SJCRH30 (cell line): ENCODE measurements around the gene SPAG5. TPM values are rescaled to one million over a fixed set of nuclear protein-coding genes. Genes with fewer than 3 reads are reported as not detected.
"Not testable (repeated sequence)": the region's sequence is repeated elsewhere in the genome, so short reads cannot be mapped to it uniquely, and the experiment has no call there.

Source experiments
- DNase-seq, 2 experiments: peaks; one replicate each; pipeline ENCODE4 v3.0.0-alpha.2; 2015 to 2020
- H3K27ac ChIP-seq: fragments of 250-450 bp; sonication (Bioruptor Pico); 2 replicates; pipeline ENCODE4 v1.5.1; 2020; ENCODE audit warnings: mild to moderate bottlenecking, moderate library complexity
- H3K27me3 ChIP-seq: fragments of 250-450 bp; sonication (Bioruptor Pico); 2 replicates; pipeline ENCODE4 v1.5.1; 2020; ENCODE audit warnings: mild to moderate bottlenecking, moderate library complexity
- H3K36me3 ChIP-seq: fragments of 250-450 bp; sonication (Bioruptor Pico); 2 replicates; pipeline ENCODE4 v1.5.1; 2020; ENCODE audit warnings: mild to moderate bottlenecking, moderate library complexity
- H3K4me1 ChIP-seq: fragments of 250-450 bp; sonication (Bioruptor Pico); 2 replicates; pipeline ENCODE4 v1.5.1; 2020; ENCODE audit warnings: mild to moderate bottlenecking, moderate library complexity
- H3K4me3 ChIP-seq: fragments of 250-450 bp; sonication (Bioruptor Pico); 2 replicates; pipeline ENCODE4 v1.5.1; 2020; ENCODE audit warnings: mild to moderate bottlenecking, moderate library complexity
- H3K9me3 ChIP-seq: fragments of 250-450 bp; sonication (Bioruptor Pico); replicated peaks from 2 replicates; pipeline ENCODE4 v1.5.1; 2020; ENCODE audit warnings: mild to moderate bottlenecking, moderate library complexity
- total RNA-seq: library from RNA; depleted of rRNA; stranded (reverse); fragments of >200 nt; shearing (Covaris generic); gene quantifications from 2 replicates; pipeline ENCODE4 v1.2.3, GENCODE V29; 2014

SPAG5 gene
- total RNA-seq, 1 experiment from 2014 or later: 147 TPM

DNA sequence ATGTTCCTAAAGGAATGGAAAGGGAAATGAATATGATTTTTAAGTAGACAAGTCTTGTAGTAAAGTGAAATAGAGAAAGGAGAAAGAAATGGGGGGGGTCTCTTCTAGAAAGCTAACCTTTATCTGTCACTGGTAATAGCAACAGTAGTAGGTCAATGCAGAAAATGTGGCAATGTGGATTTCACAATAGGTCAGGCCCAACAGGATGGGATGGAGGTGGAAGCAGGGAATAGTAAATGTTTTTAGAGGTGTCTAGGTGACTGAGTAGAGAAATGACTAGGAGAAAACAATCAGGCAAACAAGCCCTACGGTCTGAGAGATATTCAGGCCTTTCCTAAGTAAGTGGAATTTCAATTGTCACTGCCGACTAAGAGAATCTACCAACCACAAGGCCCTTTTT lies 21.2 kb upstream of the SPAG5 start:
- Histone ChIP-seq H3K4me3 (no peak overlapping the region), H3K36me3 (peaks cover 95% of the 10 kb centered on the region), H3K27ac (no peak overlapping the region), H3K9me3 (no peaks in the 10 kb centered on the region), H3K4me1 (no peaks in the 10 kb centered on the region), H3K27me3 (no peaks in the 10 kb centered on the region)
- DNase-seq: no peak

DNA sequence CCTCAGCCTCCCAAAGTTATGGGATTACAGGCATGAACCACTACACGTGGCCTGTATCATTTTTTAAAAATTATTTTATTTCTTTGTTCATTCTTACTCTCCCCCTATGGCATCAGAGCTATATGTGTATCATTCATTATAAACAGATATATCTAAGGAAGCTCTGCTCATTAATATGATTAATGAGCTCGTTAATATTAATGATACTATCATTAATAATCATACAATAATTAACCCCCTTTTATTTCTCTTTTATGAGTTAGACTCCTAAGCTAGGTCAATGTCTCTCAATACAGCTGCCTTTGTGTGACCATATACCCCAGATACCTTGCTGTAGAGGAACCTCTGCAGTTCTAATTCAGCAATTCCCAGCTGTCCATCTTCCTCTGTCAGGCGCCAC lies 19.6 kb upstream of the SPAG5 start:
- Histone ChIP-seq H3K4me1 (no peaks in the 10 kb centered on the region), H3K27ac (no peak overlapping the region), H3K36me3 (peaks cover 90% of the 10 kb centered on the region), H3K27me3 (no peaks in the 10 kb centered on the region), H3K4me3 (no peak overlapping the region), H3K9me3 (no peaks in the 10 kb centered on the region)
- DNase-seq: no peak

DNA sequence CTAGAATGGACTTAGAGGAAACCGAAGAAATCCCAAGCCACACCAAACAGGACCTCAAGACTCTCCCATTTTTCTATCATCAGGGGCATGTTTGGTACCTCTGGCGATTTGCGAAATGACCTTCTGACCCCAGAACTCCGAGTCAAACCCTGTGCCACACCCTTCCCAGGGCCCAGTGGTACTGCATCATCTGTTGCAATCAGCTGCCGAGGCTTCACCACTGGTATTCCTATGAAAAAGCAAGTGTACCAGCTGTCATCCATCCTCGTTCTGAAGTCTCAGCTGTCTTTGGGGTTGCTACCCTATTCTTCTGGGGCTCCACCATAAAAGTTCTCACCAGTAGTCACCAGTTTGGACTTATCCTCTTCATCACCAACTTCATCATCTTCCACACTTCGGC lies 17.5 kb upstream of the SPAG5 start:
- no peaks in the 10 kb centered on the region for H3K4me1 ChIP-seq
- H3K36me3 ChIP-seq: peaks cover 80% of the 10 kb centered on the region
- H3K4me3 ChIP-seq: no peak overlapping the region
- H3K9me3 ChIP-seq: no peaks in the 10 kb centered on the region
- peak in 1 of 2 experiments; percentile 26 for DNase-seq
- H3K27me3 ChIP-seq: no peaks in the 10 kb centered on the region
- no peak overlapping the region for H3K27ac ChIP-seq

DNA sequence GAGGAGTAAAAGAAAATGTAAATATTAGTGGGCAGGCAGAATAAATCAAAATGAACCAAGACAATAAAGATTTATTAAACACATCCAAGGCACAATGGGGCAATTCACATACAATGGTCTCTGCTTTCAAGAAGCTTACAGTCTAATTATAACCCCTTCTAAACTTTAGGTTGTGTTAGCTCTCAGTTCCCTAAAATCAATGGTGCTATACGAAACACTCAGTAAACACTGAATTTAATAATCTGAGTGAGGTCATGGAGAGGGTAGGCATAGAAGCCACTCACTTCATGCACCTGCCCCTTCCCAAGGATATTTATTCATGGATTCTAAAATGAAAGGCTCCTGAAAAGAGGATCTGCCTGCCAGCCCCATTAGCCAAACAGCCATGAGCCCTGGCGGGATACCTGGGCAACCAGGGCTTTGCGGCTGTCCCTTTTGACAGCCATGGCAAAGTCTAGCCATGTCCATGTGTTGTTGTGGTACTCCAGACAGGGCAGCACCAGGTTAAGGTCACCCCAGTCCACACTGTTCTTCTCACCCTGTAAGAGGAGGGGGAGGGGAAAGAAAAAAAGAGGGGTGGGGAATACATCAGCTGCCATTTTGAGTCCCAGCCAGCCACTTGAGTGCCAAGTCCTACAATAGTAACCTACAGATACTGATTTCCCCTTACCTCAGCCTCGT lies 16.6 kb upstream of the SPAG5 start:
- Histone ChIP-seq H3K9me3 (no peaks in the 10 kb centered on the region), H3K4me1 (no peaks in the 10 kb centered on the region), H3K4me3 (no peak overlapping the region), H3K27ac (no peak overlapping the region), H3K27me3 (no peaks in the 10 kb centered on the region), H3K36me3 (peaks cover 76% of the 10 kb centered on the region)
- DNase-seq: no peak

DNA sequence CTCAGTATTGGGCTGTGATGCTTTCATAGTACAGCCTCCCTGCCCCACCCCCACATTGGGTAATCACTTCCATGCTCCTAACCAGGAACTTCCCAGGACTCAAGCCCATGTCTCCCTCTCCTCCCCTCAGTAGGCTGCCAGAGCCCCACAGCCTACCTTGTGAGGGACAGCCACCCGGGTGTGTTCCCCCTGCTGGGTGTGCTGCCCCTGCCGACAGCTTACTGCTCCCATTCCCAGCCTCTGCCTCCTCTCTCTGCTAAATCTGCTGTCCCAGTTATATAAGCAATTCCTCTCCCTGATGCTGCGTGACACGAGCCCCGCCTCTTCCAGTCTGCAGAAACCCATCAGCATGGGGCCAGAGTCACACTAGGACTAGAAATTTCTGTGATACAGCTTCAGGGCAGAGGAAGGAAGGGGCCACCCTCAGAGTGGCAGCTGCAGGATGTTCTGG lies 15.1 kb upstream of the SPAG5 start, which contains the start of gene RSKR:
TSS of gene RSKR (minus strand) at position 255 of the 451 bp plus-strand sequence. CDS start at position 231, 24 bp downstream.
- no peaks in the 10 kb centered on the region for H3K4me1 ChIP-seq
- H3K9me3 ChIP-seq: no peaks in the 10 kb centered on the region
- H3K27me3 ChIP-seq: no peaks in the 10 kb centered on the region
- DNase-seq: no peak
- H3K36me3 ChIP-seq: peaks cover 65% of the 10 kb centered on the region
- H3K27ac ChIP-seq: no peak within 1 kb of the TSS
- no peak within 1 kb of the TSS for H3K4me3 ChIP-seq

DNA sequence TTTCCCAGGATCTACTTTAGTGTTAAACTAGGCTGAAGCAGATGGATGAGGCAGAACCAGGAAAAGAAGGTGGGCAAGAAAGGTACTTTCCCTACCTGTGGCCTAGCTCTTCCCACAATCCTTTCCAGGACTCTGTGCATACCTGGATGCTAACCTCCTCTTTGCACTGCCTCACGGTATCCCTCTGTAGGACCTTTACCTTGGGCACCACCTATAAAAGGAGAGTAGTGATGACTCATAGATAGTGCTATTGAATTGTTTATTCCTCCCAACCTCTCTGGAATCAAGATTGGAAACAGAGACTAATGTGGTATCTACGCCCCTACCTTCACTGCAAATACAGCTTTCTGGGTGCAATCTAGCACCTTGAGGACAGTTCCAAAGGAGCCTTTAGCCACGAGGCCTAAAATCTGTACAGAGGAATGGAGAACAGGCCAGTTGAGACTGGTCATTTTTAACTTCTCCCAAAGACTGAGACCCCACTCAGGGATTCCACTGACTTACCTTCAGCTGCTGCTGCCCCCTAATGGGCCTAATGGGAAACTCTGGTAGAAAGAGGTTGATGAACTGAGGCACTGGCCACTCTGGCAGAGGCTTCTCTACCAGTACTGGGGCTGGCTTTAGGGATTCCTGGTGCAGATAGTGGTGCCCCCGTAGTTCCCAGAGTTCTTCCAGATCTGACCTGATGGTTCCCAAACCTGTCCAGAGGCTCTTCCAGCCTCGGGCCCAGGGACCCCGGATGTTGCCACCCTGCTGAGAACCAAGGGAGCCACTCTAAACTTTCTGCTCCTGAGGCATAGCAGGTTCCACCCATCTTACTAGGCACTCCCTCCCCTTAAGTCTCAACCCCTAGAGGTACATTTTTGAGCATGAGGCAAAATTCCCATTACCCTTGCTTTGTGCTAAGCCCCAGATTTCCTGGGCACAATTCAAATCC lies 14.4 kb upstream of the SPAG5 start:
- DNase-seq: peak; percentile 54 to 70
- H3K4me3 ChIP-seq: no peak overlapping the region
- no peaks in the 10 kb centered on the region for H3K4me1 ChIP-seq
- H3K36me3 ChIP-seq: peaks cover 58% of the 10 kb centered on the region
- no peaks in the 10 kb centered on the region for H3K9me3 ChIP-seq
- no peak overlapping the region for H3K27ac ChIP-seq
- no peaks in the 10 kb centered on the region for H3K27me3 ChIP-seq

DNA sequence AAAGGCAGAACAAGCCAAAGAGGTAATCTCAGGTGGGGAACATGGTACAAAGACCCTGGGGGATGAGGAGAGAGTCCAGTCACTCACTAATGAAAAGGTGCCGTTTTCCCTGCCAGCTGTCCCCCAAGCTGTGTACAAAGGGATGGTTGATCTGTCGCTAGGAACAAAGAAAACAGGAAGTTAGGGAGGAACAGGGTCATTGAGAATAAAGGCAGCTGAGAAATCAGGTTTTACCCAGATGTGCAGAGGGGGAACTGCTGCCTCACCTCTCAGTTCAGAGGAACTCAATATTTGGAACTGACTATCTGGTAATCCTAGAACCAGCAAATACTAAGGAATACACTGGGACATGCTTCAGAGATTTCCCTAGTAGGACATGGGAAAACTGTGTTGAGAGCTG lies 13.7 kb upstream of the SPAG5 start:
- H3K27me3 ChIP-seq: no peaks in the 10 kb centered on the region
- H3K36me3 ChIP-seq: peaks cover 53% of the 10 kb centered on the region
- no peak overlapping the region for H3K27ac ChIP-seq
- DNase-seq: no peak
- no peak overlapping the region for H3K4me3 ChIP-seq
- H3K9me3 ChIP-seq: no peaks in the 10 kb centered on the region
- H3K4me1 ChIP-seq: no peaks in the 10 kb centered on the region

DNA sequence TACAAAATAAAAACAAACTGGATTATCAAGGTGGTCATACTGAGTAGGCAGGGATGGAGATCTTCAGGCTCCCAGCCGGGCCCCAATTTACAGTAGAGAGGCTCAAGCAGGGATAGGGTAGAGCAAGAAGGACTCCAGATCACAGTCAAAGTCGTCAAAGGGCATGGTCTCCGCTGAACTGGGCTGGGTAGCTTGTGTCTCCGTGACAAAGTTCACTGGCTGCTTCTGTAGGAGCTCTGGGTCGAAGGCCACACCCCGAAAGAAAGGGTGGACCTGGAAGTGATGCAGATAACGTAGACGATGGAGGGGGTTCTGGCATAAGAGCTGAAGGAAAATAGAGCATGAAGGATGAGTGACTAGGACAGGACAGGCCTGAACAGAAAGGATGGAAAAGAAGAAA lies 11.6 kb upstream of the SPAG5 start:
- Histone ChIP-seq H3K4me3 (no peak overlapping the region), H3K27ac (no peak overlapping the region), H3K4me1 (no peaks in the 10 kb centered on the region), H3K27me3 (no peaks in the 10 kb centered on the region), H3K9me3 (no peaks in the 10 kb centered on the region), H3K36me3 (peaks cover 35% of the 10 kb centered on the region)
- DNase-seq: no peak

DNA sequence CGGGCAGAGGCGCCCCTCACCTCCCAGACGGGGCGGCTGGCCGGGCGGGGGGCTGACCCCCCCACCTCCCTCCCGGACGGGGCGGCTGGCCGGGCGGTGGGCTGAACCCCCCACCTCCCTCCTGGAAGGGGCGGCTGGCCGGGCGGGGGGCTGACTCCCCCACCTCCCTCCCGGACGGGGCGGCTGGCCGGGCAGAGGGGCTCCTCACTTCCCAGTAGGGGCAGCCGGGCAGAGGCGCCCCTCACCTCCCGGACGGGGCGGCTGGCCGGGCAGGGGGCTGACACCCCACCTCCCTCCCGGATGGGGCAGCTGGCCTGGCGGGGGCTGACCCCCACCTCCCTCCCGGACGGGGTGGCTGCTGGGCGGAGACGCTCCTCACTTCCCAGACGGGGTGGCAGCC lies 5.2 kb upstream of the SPAG5 start:
- DNase-seq, H3K9me3 ChIP-seq, H3K4me1 ChIP-seq, H3K27me3 ChIP-seq, H3K36me3 ChIP-seq, H3K4me3 ChIP-seq, H3K27ac ChIP-seq: not testable (repeated sequence)

DNA sequence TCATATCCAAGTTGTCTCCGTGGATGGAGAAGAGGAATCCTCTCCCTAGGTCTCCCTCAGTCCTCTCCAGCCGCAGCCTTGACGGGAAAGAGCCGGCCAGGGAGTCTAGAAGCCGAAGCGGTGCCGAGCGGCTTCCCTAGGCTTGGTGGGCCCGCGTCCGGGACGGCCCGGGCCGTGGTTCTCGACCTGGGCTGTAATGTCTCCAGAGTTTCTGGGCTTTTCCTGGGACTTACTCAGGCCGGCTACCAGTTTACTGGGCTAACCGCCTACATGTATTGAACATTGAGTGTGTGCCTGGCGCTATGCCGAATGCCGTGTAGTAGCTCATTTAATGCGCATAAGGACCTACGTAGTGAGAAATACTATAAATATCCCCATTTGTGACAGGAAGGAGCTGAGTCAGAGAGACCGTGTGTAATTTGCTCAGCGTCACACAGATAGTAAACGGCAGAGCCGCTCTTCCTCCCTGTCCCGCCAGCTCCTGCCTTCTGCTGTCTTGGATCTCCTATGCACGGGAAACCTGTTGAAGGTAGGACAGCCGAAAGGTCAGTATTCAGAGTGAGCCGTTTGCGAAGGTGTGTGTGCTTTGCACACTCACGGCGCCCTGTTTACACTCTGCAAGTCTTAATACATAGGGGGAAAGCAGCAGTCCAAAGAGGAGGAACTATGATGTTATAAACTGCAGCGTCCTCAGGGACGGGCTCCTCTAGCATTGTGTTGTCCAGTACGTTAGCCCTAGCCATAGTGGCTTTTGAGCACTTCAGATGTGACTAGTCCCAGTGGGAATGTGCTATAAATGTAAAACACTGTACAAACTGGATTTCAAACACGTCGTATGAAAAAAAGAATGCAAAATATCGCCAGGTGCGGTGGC lies 723 bp upstream of the SPAG5 start:
- H3K4me1 ChIP-seq: no peaks in the 10 kb centered on the region
- peak overlapping the region; percentile 94 for H3K4me3 ChIP-seq
- peak overlapping the region; percentile 85 for H3K27ac ChIP-seq
- H3K9me3 ChIP-seq: no peaks in the 10 kb centered on the region
- H3K36me3 ChIP-seq: peaks cover 11% of the 10 kb centered on the region; the same call in 1 of the 2 replicates
- no peaks in the 10 kb centered on the region for H3K27me3 ChIP-seq
- DNase-seq: peak; percentile 70 to 79

DNA sequence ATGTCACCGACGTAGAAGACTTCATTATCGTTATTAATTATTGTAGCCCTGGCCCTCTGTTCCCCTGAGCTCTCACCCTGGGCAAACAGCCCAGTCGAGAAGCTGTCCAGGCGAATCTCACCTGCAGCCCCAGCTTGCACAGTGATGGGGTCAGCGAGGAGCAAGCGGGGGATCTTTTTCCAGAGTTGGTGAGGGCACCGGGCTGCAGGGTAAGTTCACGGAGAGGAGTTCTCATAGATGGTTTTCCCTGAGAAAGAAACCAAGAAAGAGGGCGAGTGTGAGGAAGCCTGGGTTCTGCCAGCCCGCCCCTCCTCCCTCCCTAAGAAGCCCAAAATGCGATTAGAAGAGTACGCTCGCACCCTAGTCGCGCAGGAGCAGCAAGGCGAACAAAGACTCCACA lies 436 bp downstream of the SPAG5 start:
- H3K36me3 ChIP-seq: peaks cover 21% of the 10 kb centered on the region
- H3K27ac ChIP-seq: peak overlapping the region; percentile 85
- DNase-seq: no peak
- H3K4me1 ChIP-seq: no peaks in the 10 kb centered on the region
- H3K4me3 ChIP-seq: peak overlapping the region; percentile 94
- H3K9me3 ChIP-seq: no peaks in the 10 kb centered on the region
- no peaks in the 10 kb centered on the region for H3K27me3 ChIP-seq

DNA sequence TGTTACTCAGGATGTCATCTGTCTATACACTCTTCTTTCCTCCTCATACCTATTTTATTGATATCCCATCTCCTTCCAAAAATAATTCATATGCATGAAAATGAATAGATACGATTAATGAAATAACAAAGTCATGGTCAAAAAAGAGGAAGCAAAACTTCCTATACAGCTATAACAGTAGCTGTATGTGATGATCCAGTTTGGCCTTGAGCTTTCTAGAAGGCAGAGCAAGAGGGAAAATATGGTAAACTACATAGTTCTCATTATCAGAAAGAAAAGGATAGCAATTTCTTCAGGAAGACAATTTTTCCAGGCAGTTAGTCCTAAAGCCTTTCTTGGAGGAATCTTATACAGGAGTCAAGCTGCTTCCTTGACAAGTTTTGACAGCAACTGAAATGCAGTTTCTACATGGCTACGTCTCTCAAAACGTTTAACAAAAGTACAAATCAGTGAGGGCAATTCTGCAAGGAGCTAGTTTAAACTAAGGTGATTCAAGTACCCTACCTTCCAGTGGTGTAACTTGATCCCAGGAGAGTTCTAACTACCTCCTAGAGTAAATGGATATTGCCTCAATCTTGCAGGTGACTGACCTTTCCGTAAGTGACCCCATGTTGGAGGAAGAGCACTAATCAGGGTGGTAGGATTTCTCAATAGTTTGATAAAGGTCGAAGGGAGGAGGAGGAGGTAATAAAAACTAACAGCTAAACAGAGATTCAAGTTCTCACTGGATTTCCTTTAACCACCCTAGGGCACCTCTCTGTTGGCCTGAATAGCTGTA lies 1.0 kb downstream of the SPAG5 start:
- Histone ChIP-seq H3K4me3 (peak overlapping the region; percentile 94), H3K36me3 (peaks cover 27% of the 10 kb centered on the region), H3K9me3 (no peaks in the 10 kb centered on the region), H3K27ac (peak overlapping the region; percentile 85), H3K4me1 (no peaks in the 10 kb centered on the region), H3K27me3 (no peaks in the 10 kb centered on the region)
- no peak for DNase-seq

DNA sequence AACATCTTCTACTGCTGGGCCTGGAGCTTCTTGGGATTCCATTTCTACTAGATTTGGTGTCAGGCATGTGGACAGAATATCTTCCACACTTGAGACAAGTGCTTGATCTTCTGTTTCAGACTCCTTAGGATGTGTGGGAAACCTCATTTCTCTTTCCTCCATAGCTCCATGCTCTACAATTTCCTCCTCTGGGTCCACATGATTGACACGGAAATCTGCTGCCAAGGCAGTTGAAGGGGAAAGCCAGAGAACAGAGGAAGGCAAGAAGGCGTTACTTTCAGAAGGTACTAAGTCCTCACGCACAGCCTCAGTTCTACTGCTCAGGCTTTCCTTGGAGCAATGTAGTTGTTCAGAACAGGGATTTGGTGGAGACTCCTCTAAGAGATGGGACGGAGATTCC lies 6.6 kb downstream of the SPAG5 start:
- Histone ChIP-seq H3K27ac (no peak overlapping the region), H3K36me3 (peaks cover 81% of the 10 kb centered on the region), H3K4me1 (no peaks in the 10 kb centered on the region), H3K4me3 (no peak overlapping the region), H3K9me3 (no peaks in the 10 kb centered on the region), H3K27me3 (no peaks in the 10 kb centered on the region)
- no peak for DNase-seq

DNA sequence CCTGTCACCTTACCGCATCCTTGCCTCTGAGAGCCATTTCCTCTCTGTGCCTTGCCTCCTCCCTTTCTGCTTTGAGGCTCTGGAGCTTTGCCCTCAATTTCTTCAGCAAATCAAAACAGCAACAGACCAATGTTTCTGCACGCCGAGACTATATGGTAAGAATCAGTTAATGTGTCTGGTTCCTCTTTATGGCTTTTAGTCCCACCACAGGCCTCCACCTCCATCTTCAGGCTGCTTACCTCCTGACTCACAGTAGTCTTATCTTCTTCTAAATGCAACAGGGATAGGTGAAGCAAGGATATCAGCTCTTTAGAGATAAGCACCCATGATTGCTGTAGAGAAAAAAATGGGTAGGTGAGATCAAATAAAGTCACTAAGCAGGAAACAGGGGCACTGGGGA lies 13.0 kb downstream of the SPAG5 start:
- DNase-seq: no peak
- Histone ChIP-seq H3K4me3 (no peak overlapping the region), H3K9me3 (no peaks in the 10 kb centered on the region), H3K4me1 (no peaks in the 10 kb centered on the region), H3K27me3 (no peaks in the 10 kb centered on the region), H3K27ac (no peak overlapping the region), H3K36me3 (peaks cover 93% of the 10 kb centered on the region)
